ENCODE measurements around the gene CDC25B. TPM values are rescaled to one million over a fixed set of nuclear protein-coding genes. Genes with fewer than 3 reads are reported as not detected.

CDC25B gene
- total and polyA plus RNA-seq, 2 of the 13 experiments (the other 11 are each of a cell fraction or from before 2014, with no cell fraction given), result 14.5 to 19.4 TPM

- no peak for TF ChIP-seq ZSCAN29 (CRISPR knock-in tag; conservative IDR thresholded peaks at IDR 0.05)
- no peak for TF ChIP-seq HDAC6 (IDR thresholded peaks at IDR 0.05; ENCODE audit: low read depth, low read length)
- peak; percentile 88; the same call in 1 of the 2 replicates for TF ChIP-seq ZNF468 (CRISPR knock-in tag; IDR thresholded peaks at IDR 0.05)
- no peak; the same call in 1 of the 2 replicates for TF ChIP-seq PITX1 (CRISPR knock-in tag; IDR thresholded peaks at IDR 0.05)
- TF ChIP-seq SOX5 (CRISPR knock-in tag; IDR thresholded peaks at IDR 0.05; ENCODE audit: borderline replicate concordance), result no peak
- TF ChIP-seq XBP1 (CRISPR knock-in tag; IDR thresholded peaks at IDR 0.05), result no peak
- TF ChIP-seq ZNF101 (CRISPR knock-in tag; IDR thresholded peaks at IDR 0.05; ENCODE audit: borderline replicate concordance, low read depth), result no peak
- no peak for TF ChIP-seq HNRNPUL1 (IDR thresholded peaks at IDR 0.05; ENCODE audit: low read depth, low read length)
- TF ChIP-seq CREB1 (IDR thresholded peaks at IDR 0.05), result no peak
- TF ChIP-seq CREB1 (CRISPR knock-in tag; IDR thresholded peaks at IDR 0.05), result no peak
- peak; percentile 37 for TF ChIP-seq ZNF407 (CRISPR knock-in tag; IDR thresholded peaks at IDR 0.05; ENCODE audit: not compliant biosample characterization)
- no peak; the same call in 1 of the 2 replicates for TF ChIP-seq HMGXB3 (CRISPR knock-in tag; IDR thresholded peaks at IDR 0.05; ENCODE audit: borderline replicate concordance)
- TF ChIP-seq ZNF260 (CRISPR knock-in tag; IDR thresholded peaks at IDR 0.05; ENCODE audit: borderline replicate concordance, low read depth), result no peak
- 0 out of 2 replicates have a peak, but pooled peaks have one; percentile 55 for TF ChIP-seq HES4 (CRISPR knock-in tag; IDR thresholded peaks at IDR 0.05; ENCODE audit: borderline replicate concordance)
- TF ChIP-seq ZMAT3 (CRISPR knock-in tag; conservative IDR thresholded peaks at IDR 0.05), result no peak
Measured at GRCh38 chr20:3749689-3750531, 46.2 kb upstream of the CDC25B start (continued).

All from HepG2 (cell line).